GM12874 (cell line): ENCODE results near the gene ANKRD52.

ENCODE experiments used
- CTCF ChIP-seq: IDR thresholded peaks from 2 replicates; pipeline ENCODE4 v1.5.1; 2011; ENCODE audit warnings: low read depth, mild to moderate bottlenecking, control low read depth, low read length, moderate library complexity; ENCODE audit not compliant: insufficient read depth

ANKRD52 gene

GRCh38 chr12:56222531-56222895 is 35.7 kb downstream of the ANKRD52 start:
- no peak for TF ChIP-seq CTCF

- TF ChIP-seq CTCF, result no peak
Observed at GRCh38 chr12:56221757-56222530, 36.2 kb downstream of the ANKRD52 start, which contains the start of gene RNF41. TSS of gene RNF41 (minus strand) at chr12:56221922. CDS start at chr12:56214047, 7,875 bp downstream.

GRCh38 chr12:56221232-56221756 is 36.9 kb downstream of the ANKRD52 start:
- TF ChIP-seq CTCF, result no peak

- TF ChIP-seq CTCF, result no peak
Observed at GRCh38 chr12:56220611-56221231, 37.5 kb downstream of the ANKRD52 start.

- no peak for TF ChIP-seq CTCF
Observed at GRCh38 chr12:56219840-56220239, 38.3 kb downstream of the ANKRD52 start.

GRCh38 chr12:56216461-56216860 is 41.7 kb downstream of the ANKRD52 start:
- no peak for TF ChIP-seq CTCF

- TF ChIP-seq CTCF, result no peak
Observed at GRCh38 chr12:56213878-56214277, 44.3 kb downstream of the ANKRD52 start.
